Renal cortex interstitium (tissue), 11 donors: Measurements from ENCODE around the gene MAST3. TPM values are rescaled to one million over a fixed set of nuclear protein-coding genes. Genes with fewer than 3 reads are reported as not detected.
A peak's percentile ranks its signal among the peaks of the same experiment; 100 is the strongest.

Experiments used
- DNase-seq, 11 donors: peaks; one replicate each; pipeline ENCODE4 v3.0.0-alpha.2; 2013; ENCODE audit warnings: low read depth in 9 of 11, low spot score in 4 of 11; ENCODE audit errors: extremely low read depth in 1 of 11
- polyA plus RNA-seq, 3 donors: library from polyadenylated mRNA; unstranded; fragments of 120-200 nt; gene quantifications; one replicate each; pipeline ENCODE4 v1.2.1, GENCODE V29; 2013; ENCODE audit not compliant: insufficient read length in 3 of 3

Gene MAST3
- polyA plus RNA-seq, 3 donors = 4.6 to 9.2 (median 5.5) TPM

- no peak for DNase-seq
These were observed 28.5 kb downstream of the MAST3 start for GRCh38 chr19:18126097-18126496.

- DNase-seq = no peak
These were observed 30.5 kb downstream of the MAST3 start for GRCh38 chr19:18128044-18128443.

DNA sequence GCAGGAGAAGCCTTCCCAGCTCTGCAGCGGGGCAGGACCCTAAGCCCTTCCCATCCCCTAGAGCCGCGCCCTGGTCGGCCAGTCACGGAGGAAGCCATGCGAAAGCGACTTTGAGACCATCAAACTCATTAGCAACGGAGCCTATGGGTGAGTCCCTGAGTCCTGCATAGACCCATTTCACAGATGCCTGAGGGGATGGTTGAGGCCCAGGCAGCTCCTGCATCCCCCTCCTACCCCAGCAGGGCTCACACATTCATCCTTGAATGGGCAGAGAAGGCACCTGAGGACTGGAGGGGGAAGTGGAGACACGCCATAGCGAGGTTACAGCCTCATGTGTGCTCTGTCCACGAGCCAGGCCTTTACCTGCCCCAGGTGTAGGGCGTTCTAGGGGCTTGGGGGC lies 31.2 kb downstream of the MAST3 start:
- no peak for DNase-seq

GRCh38 chr19:18130523-18131242 lies 33.1 kb downstream of the MAST3 start:
- DNase-seq = no peak

- DNase-seq = no peak
These were observed 34.4 kb downstream of the MAST3 start for GRCh38 chr19:18131841-18132596.

DNA sequence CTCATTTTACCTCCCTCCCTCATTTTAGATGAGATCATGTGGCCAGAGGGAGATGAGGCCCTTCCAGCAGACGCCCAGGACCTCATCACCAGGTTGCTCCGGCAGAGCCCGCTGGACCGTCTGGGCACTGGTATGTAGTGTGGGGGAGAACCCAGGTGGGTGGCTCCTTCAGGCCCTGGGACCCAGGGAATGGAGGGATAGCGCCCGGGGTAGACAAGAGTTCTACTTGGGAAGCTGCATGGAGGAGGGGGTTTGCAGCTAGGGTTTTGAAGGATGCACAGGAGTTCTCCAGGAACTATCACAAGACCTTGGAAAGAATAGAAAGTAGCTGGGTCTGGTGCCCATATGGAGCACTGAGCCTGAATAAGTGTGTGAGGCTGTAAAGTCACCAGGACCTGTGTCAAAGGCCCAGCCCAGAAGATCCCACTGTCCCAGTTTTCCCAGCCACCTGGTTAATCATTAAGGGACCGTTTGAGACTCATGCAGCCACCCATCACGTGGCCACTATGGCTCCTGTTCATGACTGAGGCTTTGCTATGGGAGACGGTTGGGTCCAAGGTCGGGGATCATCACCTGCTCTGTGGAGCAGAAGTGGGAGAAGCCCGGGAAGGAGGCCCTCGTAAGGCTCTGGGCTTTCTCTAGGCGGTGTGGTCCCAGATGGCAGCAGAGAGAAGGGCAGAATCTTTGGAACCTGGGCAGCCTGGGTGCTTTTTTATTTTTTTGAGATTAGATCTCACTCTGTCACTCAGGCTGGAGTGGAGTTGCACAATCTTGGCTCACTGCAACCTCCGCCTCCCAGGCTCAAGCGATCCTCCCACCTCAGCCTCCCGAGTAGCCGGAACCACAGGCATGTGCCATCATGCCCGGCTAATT lies 38.4 kb downstream of the MAST3 start:
- DNase-seq = peak in 1 of 11 donors; percentile 71

- DNase-seq = no peak
These were observed 39.7 kb downstream of the MAST3 start for GRCh38 chr19:18137242-18137641.

GRCh38 chr19:18137657-18138339 lies 40.2 kb downstream of the MAST3 start:
- no peak for DNase-seq

DNA sequence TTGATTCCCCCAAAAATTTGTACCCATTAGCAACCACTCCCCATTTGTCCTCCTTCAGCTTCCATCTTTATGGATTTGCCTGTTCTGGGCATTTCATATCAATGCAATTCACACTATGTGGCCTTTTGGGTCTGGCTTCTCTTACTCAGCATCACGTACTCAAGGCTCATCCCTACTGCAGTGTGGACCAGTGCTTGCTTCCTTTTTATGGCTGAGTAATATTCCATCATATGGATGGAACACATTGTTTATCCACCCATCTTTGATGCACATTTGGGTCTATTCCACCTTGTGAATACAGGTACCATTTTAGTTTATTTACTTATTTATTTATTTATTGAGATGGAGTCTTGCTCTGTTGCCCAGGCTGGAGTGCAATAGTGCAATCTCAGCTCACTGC lies 42.9 kb downstream of the MAST3 start:
- DNase-seq = no peak

- DNase-seq = no peak
These were observed 43.5 kb downstream of the MAST3 start for GRCh38 chr19:18141031-18141430.

DNA sequence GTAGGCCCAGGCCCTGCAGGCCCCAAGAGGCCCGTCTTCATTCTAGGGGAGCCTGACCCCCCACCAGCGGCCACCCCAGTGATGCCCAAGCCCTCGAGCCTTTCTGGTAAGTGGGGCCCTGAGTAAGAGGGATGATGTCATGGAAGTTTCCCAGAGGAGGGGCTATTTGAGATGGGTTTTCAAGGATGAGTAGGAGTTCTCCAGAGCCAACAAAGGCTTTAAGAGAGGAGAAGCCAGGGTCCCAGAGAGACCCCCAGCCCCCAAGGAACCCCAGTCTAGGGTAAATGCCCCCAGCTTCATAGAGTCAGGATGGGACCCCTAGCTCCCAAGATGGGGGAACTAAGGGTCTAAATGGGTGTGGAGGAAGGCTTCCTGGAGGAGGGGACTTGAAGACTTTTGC lies 46.3 kb downstream of the MAST3 start:
- DNase-seq = no peak

DNA sequence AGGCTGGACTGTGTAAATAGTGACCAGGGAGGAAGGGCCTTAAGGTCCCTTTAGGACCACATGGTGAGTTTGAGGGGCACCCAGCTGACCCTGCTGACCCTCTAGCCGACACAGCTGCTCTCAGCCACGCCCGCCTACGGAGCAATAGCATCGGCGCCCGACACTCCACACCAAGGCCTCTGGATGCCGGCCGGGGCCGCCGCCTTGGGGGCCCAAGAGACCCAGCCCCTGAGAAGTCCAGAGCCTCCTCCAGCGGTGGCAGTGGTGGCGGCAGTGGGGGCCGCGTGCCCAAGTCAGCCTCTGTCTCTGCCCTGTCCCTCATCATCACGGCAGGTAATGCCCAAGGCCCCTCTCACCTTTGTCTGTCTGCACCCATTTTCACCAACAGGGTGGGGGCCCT lies 46.8 kb downstream of the MAST3 start:
- no peak for DNase-seq

DNA sequence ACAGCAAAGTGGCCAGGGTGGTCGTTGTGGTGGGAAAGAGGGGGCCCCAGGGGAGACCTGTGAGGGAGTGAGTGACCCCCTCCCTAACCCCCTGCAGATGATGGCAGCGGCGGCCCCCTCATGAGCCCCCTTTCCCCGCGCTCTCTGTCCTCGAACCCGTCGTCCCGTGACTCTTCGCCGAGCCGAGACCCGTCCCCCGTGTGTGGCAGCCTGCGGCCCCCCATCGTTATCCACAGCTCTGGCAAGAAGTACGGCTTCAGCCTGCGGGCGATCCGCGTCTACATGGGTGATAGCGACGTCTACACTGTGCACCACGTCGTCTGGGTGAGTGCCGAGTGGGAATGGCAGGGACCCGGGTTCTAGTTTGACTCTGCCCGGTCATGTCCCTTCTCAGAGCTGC lies 47.3 kb downstream of the MAST3 start:
- no peak for DNase-seq

DNA sequence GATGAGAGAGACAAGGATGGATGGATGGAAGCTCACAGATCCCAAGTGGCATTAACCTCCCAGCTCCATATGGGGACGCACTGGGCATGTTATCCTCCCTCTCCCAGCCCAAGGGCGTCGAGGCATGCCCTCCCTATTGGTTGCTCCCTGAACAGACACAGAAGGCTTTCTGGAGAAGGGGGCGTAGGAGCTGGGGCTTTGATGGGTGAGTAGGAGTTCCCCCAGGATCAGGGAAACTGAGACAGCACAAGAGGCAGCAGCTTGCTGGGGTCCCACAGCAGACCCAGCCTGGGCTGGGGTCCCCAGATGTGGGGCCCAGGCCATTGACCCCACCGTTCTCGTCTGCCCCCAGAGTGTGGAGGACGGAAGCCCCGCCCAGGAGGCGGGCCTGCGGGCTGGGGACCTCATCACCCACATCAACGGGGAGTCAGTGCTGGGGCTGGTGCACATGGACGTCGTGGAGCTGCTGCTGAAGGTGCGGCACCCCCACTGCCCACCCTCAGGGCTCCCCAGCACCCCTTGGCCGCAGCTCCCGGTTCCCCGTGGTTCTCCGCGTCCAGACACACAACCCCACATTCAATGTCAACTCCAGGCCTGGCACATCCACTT lies 47.9 kb downstream of the MAST3 start:
- DNase-seq = no peak

DNA sequence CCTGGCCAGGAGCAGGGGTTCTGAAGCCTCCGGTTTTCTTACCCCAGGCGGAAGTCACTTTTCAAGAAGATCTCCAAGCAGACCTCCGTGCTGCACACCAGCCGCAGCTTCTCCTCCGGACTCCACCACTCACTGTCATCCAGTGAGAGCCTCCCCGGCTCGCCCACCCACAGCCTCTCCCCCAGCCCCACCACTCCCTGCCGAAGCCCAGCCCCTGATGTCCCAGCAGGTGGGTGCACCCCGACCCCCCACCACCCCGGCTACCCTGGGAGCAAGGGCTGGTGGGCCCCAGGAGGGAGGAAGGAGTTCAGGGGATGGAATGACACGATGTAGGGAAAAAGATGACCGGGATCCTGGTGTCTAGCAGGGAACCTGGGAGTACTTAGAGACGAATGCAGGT lies 49.8 kb downstream of the MAST3 start:
- no peak for DNase-seq

GRCh38 chr19:18149596-18149975 lies 52.0 kb downstream of the MAST3 start:
- DNase-seq = no peak

DNA sequence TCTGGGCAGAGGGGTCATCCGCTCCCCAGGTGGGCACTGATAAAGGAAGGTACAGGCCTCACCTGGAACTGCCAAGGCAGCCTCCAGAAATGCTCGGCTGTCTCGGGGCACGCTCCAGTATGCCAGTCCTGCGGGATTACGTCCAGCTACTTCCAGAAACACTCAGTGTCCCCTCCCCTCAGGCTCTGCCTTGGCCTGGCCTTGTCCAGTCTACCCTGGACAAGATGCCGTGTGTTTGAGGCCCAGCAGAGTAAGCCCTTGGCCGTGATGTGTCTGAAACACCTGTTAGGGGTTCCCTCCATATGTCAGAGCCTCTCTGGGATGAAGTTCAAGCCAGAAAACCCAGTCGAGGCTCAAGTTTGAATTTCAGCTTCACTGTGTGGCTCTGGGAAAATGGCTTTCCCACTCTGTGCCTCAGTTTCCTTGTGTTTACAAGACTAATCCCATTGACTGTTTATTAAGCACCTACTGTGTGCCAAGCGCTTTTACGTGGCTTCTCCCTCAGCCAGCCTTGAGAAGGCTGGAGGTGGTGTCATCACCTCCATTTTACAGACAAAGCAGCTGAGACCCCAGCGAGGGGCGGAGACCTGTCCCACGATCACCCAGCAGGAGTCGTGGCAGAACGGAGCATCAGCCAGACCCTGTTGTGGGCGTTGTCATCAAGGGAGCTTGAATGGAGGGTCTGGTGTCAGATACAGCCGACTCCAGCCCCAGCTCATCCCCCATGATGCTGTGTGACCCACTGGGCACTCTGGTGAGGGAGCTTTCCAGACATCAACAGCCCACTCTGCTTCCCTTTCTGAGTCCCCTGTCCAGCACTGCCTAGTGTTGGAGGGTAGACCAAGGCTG lies 53.4 kb downstream of the MAST3 start:
- DNase-seq = no peak

DNA sequence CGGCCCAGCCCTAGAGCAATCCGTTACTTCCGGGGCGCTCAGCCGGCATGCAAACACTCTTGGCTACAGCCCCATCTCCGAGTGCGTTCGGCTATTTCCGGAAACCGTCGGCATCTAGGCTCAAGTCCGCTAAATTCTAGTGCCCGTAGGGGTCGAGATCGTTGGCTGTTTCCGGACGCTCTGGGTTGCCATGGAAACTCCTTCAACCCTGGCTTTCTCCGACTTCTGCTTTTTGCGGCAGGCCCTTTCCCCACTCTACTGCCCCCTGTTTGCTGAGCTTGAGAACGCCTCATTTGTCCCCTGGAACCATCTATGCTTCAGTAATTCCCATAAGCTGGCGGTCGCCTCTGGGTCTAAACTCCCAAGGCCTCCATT lies 54.9 kb downstream of the MAST3 start:
- peak; percentile 92 to 98 (median 97) for DNase-seq
